Right ventricle myocardium inferior (tissue), 1 donor: ENCODE measurements around the gene GABRD. TPM values are rescaled to one million over a fixed set of nuclear protein-coding genes. Genes with fewer than 3 reads are reported as not detected.

Experiments used
- ATAC-seq: fragments of 200-7000 bp; cut with Tn5 transposase; one replicate; pipeline ENCODE4 v1.9.1; 2020; ENCODE audit warnings: mild to moderate bottlenecking, moderate library complexity
- DNase-seq: peaks from one replicate; pipeline ENCODE4 v3.0.0; 2021; ENCODE audit errors: missing footprints
- intact Hi-C: fragments of 100-400 bp; cut with DNase I; formaldehyde crosslinking; loops from one replicate; pipeline ENCODE4 v1.11.0; 2022
- total RNA-seq: library from RNA; stranded (reverse); fragmentation: NEBNext Ultra II Directional; extraction: Animal tissue kit (Norgen Biotek cat#: 25700); gene quantifications from one replicate; pipeline ENCODE4 v1.2.1, GENCODE V29; 2021
- donor health status: DM: no; HTN: yes; CAD: no; lungs with severe emphysema.

GABRD gene
- total RNA-seq, 1 donor from 2014 or later = 0.49 TPM

DNA sequence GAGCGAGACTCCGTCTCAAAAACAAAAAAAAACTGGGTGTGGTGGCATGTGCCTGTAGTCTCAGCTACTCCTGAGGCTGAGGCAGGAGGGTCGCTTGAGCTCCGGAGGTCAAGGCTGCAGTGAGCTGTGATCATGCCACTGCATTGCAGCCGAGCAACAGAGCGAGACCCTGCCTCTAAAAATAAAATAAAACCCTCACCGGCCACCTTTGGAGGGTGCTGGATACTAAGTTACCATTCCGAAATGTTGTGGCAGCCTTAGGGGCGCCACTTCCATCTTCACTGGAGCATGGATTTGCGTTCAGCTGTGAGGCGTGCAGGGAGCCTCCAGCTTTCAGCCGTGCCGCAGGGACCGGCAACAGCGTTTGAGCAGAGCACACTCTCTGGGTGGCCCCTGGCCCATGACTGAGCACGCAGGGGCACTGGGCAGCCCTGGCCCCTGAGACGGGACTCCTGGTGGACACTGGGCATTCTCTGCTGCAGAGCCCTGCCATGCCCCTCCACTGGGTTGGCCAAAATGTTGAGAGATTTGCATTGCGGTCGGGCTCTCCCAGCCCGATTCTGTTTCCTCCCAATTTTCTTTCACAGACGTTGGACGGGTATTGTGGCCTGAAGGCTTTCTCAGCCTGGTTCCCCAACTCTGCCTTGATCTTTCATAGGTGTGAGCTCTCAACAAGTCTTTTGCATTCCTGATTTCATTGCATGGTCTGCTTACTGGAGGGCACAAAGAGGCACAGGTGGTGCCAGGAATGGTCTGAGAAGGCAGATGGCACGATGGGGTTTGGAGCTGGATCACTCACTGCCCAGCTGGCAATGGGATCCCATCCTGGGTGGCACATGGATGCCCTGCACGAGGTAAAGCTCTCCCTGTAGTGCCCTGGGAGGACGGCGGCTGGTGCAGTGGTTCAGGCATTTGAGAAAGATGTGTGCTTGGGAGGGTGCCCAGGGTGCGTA is 9.8 kb upstream of the GABRD start:
- intact Hi-C loops = no loop called here
- ATAC-seq (no peak), DNase-seq (peak; percentile 51)

- ATAC-seq (no peak), DNase-seq (peak; percentile 55)
- intact Hi-C loops = no loop called here
These were observed 5.0 kb upstream of the GABRD start for GRCh38 chr1:2014181-2014580.

DNA sequence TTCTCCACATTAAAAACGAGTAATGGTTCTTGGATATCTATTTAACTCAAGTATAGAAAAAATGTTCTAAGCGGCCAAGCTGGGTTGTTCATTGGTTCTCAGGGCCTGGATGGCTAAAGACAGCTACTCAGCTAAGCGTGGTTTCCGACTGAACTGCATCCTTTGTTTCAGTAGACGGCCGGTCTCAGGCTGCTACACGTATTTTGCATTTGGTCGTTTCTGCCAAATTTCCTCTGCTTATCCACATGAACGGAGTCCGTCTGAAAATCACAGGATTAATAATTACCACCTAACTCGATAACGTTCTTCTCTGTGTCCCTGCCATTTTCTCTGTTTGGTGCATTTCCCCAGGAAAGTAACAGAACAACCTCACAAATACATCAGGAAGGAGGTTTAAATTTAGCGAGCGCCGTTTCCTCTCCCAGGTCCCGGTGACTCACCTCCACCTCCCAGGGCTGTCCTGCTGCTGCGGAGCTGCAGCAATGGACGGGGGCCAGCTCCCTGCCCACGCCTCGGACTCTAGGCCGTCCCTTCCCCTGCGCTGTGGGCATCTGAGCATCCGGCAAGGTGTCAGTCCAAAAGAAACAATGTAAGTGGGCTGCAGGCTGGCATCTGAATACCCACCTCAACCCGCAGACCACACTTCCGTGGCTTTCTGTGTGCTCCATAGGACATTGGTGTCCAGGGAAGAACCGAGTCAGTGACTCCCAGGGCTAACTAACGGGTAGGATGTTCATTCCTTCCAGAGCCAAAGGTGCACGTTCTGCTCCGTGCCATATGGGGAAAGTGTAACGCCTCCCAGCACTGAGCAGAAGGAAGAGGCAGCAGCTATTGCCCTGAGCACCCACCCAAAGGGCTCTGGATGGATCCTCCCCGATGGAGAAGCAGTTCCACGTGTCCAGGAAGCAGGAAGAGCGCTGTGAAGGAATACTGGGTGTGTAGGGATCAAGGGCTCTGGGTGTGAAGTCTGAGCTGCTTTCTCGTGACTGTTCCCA is 4.1 kb upstream of the GABRD start:
- intact Hi-C loops = no loop called here
- no peak for ATAC-seq

DNA sequence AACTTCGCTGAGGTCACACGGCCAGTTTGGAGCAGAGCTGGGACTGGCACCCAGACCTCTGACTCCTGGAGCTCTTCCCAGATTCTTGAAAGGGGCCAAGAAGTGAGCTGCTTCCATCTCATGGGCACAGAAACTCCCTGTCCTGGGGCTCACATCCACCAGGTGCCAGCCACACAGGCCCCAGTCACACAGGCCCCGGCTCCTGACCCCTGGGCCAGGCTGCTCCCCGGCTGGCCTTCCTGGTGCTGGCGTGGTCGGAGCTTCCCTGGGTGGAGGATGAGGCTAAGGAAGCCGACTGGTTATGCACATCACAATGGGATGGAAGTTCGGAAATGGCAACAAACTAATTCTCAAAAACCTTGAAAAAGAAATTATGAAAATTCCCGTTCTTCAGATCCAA is 3.0 kb upstream of the GABRD start:
- ATAC-seq = no peak
- DNase-seq = no peak
- intact Hi-C loops = no loop called here

More for the DNA sequence above, 4.1 kb upstream of the GABRD start:
- DNase-seq = peak; percentile 46

- ATAC-seq = no peak
- intact Hi-C loops = no loop called here
- peak; percentile 56 for DNase-seq
These were observed 651 bp upstream of the GABRD start for GRCh38 chr1:2018217-2019171.

DNA sequence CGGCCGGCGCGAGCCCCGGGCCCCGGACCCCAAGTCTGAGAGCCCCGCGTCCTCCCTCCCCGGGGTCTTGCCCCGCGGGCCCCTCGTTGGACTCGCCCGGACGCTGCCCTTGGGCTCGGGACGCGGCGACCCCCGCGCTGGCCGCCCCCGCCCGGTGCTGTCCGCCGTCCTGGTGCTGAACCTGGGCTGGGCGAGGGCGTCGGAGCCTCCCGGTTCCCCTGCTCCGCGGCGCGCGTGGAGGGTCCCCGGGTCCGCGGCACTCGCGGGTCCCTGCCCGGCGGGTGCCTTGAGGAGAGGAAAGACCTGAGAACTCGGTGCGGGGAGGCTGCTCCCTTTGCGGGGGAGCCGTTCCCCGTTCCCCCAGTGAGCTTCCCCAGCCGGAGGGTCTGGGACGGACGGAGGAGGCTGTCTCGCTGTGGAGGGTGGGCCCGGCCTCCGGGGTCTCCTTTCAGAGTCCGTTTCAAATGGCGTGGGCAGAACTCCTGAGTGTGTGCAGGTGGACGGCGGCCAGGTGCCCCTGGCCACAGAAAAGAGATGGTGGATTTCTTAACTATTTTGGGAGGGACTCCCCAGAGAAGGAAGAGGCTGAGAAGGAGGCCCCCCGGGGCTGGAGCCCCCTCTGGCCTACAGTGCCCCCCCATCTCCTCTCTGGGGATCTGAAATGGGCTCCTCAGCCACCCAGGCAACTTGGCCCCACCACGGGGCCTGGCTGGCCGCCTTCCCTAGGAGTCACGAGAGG is 595 bp downstream of the GABRD start:
- DNase-seq = peak; percentile 40
- no peak for ATAC-seq
- intact Hi-C loops = no loop called here

DNA sequence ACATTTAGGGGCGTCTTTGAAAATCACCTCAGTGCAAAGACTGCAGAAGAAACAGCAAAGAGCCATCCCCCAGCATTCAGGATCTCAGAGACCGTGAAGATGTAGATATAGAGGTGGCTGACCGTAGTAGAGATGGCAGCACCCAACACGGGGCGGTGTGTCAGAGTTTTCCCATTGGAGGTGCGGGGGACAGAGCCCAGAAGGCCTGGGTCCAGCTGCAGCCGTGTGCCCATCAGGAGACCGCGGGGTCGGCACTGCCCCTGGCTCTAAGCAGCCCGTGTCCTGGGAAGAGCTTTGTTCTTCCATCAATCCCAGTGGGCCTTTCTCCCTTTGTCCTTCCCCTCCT is 1.1 kb downstream of the GABRD start:
- intact Hi-C loops = no loop called here
- DNase-seq (no peak), ATAC-seq (no peak)

DNA sequence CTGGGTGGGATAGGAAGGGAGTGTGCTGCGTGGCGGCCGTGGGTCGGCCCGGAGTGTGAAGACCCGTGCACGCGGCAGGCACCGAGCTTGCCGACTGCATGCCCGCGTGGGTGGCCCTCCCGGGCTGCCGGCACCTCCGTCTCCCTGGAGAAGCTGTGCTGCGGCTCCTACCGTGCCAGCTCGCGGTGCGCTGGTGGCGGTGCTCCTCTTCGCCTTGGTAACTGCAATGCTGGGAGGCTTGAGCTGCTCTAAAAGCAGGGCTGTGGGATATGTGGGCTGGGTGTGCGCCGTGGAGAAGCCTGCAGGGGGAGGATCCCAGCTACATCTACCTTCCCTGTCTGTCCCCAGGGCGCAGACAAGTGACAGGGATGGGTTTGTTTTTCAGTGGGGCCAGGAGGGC is 2.4 kb downstream of the GABRD start:
- ATAC-seq (no peak), DNase-seq (no peak)
- intact Hi-C loops = no loop called here

DNA sequence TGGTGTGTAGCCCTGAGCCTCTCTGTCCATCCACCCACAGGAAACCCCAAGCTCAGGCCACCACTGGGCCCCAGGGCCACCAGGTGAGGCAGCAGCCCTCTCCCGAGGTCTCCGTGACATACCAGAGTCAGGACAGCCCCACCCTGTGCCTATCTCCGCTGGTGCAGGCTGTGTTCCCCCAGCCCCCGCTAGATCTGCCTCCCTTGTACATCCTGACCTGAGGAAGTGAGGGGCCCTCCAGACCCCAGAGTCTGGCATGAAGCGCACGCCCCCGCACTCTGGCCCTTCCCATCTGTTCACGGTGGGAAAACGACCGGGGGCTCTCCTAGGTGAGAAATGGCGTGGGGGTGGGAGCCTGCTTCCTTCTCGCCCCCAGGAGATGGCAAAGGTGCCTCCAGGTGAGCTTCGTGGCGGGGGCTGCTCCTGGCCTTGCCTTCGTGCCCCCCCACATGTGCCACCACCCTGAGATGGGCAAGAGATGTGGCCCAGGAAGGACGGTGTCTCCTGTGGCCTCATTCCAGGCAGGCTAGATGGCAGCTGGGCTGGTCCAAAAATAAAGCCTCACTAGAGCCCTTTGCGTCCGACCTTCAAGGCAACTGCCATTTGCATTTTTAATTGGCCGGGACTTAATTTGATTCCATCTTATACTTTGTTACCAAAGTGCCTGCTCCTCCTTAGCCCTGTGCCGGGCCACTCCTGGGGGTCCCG is 3.1 kb downstream of the GABRD start:
- DNase-seq (no peak), ATAC-seq (no peak)
- intact Hi-C loops = no loop called here

- DNase-seq = no peak
- ATAC-seq = no peak
- intact Hi-C loops = no loop called here
These were observed 4.0 kb downstream of the GABRD start for GRCh38 chr1:2023187-2023586.

- DNase-seq (no peak), ATAC-seq (no peak)
- intact Hi-C loops = no loop called here
These were observed 5.3 kb downstream of the GABRD start for GRCh38 chr1:2024451-2024850.

DNA sequence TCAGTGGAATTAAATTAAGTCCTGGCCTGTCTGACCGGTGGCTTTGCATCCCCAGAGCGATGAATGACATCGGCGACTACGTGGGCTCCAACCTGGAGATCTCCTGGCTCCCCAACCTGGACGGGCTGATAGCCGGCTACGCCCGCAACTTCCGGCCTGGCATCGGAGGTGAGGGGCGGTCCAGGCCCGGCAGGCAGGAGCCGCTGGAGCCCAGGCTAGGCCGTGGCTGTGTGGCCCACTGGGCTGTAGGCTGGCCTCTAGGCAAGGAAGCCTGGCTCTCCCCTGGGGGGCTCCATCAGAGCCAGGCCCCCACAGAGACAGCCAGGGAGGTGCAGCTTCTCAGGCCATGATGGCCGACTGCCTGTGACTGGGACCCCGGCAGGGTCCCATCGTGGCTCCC is 5.7 kb downstream of the GABRD start:
- no peak for DNase-seq
- intact Hi-C loops = no loop called here
- ATAC-seq = no peak

- intact Hi-C loops = no loop called here
- DNase-seq = no peak
- peak; percentile 41 for ATAC-seq
These were observed 6.4 kb downstream of the GABRD start for GRCh38 chr1:2025491-2025981.

- no peak for DNase-seq
- ATAC-seq = no peak
- intact Hi-C loops = no loop called here
These were observed 8.9 kb downstream of the GABRD start for GRCh38 chr1:2027961-2028583.

DNA sequence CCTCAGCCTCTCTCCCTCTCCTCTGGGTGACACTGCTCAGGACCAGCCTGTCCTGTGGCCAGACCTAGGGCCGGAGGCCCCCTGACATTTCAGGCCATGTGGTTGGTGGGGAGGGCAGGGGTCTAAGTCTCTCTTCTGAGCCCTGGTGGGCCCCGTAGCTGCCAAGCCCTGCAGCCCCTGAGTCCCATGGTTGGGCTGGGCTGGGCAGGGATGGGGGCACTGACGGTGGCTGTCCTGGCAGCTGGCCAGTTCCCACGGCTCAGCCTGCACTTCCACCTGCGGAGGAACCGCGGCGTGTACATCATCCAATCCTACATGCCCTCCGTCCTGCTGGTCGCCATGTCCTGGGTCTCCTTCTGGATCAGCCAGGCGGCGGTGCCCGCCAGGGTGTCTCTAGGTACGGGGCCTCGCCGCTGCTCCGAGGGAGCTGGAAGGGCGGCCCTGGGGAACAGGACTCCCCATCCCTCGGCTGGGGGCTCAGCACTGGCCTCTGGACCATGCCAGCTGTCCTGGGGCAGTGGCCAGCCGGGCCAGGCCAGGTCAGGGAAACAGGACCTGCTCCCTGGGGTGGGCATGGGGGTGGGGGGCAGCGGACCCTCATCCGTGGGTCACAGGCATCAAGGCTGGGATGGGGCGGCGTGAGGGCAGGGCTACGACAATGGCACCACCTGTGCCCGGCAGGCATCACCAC is 9.9 kb downstream of the GABRD start:
- no peak for ATAC-seq
- DNase-seq = no peak
- intact Hi-C loops = no loop called here

DNA sequence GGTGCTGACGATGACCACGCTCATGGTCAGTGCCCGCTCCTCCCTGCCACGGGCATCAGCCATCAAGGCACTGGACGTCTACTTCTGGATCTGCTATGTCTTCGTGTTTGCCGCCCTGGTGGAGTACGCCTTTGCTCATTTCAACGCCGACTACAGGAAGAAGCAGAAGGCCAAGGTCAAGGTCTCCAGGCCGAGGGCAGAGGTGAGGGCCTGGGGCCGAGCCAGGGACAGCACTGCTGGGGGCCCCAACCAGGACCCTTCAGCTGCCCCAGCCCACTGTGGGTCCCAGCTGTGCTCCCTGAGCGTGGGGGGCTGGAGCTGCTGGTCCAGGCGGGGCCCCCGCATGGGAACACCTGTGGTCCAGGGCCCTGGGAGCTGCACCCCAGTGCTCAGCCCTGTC is 10.4 kb downstream of the GABRD start:
- DNase-seq (no peak), ATAC-seq (no peak)
- intact Hi-C loops = no loop called here
